Measurements from ENCODE around the gene TENM4.

DNA sequence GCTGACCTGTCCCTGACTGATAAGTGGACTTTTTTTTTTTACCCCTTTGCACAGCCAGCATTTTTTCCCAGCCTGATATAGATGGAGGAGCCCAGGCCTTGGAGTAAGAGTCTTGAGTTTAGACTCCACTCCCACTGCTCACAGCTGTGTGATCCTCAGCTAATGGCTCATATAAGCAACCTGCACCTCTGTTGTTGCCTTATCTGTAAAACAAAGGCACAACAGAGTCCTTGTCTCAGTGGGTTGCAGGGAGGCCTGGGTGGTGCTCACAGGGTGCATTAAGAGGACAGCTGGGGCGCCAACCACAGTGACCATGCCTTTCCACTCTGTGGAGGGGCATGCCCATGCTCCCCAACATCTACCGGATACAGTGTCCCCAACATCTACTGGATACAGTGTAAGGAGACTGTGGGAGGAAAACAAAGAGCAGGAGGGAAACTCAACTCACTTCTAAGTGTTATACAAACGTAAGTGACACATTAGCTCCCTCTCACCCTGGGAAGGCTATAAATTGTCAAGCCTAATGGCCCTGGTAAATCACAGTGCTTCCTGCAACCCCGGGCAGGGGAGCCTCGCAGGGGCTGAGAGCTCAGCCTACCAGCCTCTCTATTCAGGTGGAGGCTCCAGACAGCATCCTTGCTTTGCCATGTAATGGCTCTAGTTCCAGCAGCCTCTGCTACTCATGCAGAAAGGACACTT is 109.5 kb downstream of the TENM4 start:
- TF ChIP-seq, protein P1, sequence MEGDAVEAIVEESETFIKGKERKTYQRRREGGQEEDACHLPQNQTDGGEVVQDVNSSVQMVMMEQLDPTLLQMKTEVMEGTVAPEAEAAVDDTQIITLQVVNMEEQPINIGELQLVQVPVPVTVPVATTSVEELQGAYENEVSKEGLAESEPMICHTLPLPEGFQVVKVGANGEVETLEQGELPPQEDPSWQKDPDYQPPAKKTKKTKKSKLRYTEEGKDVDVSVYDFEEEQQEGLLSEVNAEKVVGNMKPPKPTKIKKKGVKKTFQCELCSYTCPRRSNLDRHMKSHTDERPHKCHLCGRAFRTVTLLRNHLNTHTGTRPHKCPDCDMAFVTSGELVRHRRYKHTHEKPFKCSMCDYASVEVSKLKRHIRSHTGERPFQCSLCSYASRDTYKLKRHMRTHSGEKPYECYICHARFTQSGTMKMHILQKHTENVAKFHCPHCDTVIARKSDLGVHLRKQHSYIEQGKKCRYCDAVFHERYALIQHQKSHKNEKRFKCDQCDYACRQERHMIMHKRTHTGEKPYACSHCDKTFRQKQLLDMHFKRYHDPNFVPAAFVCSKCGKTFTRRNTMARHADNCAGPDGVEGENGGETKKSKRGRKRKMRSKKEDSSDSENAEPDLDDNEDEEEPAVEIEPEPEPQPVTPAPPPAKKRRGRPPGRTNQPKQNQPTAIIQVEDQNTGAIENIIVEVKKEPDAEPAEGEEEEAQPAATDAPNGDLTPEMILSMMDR (IDR thresholded peaks at IDR 0.05) = no peak
- no peak for TF ChIP-seq RAD21 (conservative IDR thresholded peaks at IDR 0.05 in 1 of 2, IDR thresholded peaks at IDR 0.05 in 1 of 2)
- TF ChIP-seq CEBPB (IDR thresholded peaks at IDR 0.05) = no peak
- no peak for TF ChIP-seq ESRRA (IDR thresholded peaks at IDR 0.05; ENCODE audit: borderline replicate concordance, low read length)
- TF ChIP-seq KDM1A (IDR thresholded peaks at IDR 0.05; ENCODE audit: low read depth) = no peak
- TF ChIP-seq, protein P2, sequence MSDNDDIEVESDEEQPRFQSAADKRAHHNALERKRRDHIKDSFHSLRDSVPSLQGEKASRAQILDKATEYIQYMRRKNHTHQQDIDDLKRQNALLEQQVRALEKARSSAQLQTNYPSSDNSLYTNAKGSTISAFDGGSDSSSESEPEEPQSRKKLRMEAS (IDR thresholded peaks at IDR 0.05) = no peak
- TF ChIP-seq, protein P3, sequence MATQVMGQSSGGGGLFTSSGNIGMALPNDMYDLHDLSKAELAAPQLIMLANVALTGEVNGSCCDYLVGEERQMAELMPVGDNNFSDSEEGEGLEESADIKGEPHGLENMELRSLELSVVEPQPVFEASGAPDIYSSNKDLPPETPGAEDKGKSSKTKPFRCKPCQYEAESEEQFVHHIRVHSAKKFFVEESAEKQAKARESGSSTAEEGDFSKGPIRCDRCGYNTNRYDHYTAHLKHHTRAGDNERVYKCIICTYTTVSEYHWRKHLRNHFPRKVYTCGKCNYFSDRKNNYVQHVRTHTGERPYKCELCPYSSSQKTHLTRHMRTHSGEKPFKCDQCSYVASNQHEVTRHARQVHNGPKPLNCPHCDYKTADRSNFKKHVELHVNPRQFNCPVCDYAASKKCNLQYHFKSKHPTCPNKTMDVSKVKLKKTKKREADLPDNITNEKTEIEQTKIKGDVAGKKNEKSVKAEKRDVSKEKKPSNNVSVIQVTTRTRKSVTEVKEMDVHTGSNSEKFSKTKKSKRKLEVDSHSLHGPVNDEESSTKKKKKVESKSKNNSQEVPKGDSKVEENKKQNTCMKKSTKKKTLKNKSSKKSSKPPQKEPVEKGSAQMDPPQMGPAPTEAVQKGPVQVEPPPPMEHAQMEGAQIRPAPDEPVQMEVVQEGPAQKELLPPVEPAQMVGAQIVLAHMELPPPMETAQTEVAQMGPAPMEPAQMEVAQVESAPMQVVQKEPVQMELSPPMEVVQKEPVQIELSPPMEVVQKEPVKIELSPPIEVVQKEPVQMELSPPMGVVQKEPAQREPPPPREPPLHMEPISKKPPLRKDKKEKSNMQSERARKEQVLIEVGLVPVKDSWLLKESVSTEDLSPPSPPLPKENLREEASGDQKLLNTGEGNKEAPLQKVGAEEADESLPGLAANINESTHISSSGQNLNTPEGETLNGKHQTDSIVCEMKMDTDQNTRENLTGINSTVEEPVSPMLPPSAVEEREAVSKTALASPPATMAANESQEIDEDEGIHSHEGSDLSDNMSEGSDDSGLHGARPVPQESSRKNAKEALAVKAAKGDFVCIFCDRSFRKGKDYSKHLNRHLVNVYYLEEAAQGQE (IDR thresholded peaks at IDR 0.05) = no peak
- TF ChIP-seq BHLHE40 (IDR thresholded peaks at IDR 0.05; ENCODE audit: low read depth, low read length) = no peak
- no peak for TF ChIP-seq EP300 (IDR thresholded peaks at IDR 0.05)
